HG03457 (cell line): ENCODE results near the gene PIAS1.

ENCODE experiments used
- ATAC-seq: cut with Tn5 transposase; IDR thresholded peaks from one replicate; pipeline ENCODE4 v1.9.1; 2021; ENCODE audit warnings: moderate number of reproducible peaks; ENCODE audit not compliant: unreplicated experiment

The PIAS1 gene

GRCh38 chr15:68062214-68062613 lies 8.1 kb downstream of the PIAS1 start:
- ATAC-seq: no peak

GRCh38 chr15:68062946-68063465 lies 8.9 kb downstream of the PIAS1 start:
- ATAC-seq: no peak

- no peak for ATAC-seq
Observed at GRCh38 chr15:68063606-68064005, 9.5 kb downstream of the PIAS1 start.

- no peak for ATAC-seq
Observed at GRCh38 chr15:68073576-68074288, 19.6 kb downstream of the PIAS1 start.

GRCh38 chr15:68075764-68076385 lies 21.8 kb downstream of the PIAS1 start:
- ATAC-seq: no peak

GRCh38 chr15:68078365-68078764 lies 24.2 kb downstream of the PIAS1 start:
- ATAC-seq: no peak

GRCh38 chr15:68080334-68080733 lies 26.2 kb downstream of the PIAS1 start:
- ATAC-seq: no peak

GRCh38 chr15:68080783-68081182 lies 26.7 kb downstream of the PIAS1 start:
- no peak for ATAC-seq

- no peak for ATAC-seq
Observed at GRCh38 chr15:68081869-68082505, 27.9 kb downstream of the PIAS1 start.

GRCh38 chr15:68082735-68083134 lies 28.6 kb downstream of the PIAS1 start:
- no peak for ATAC-seq

GRCh38 chr15:68083463-68083862 lies 29.3 kb downstream of the PIAS1 start:
- ATAC-seq: no peak

- ATAC-seq: no peak
Observed at GRCh38 chr15:68085052-68085451, 30.9 kb downstream of the PIAS1 start.

GRCh38 chr15:68091743-68092142 lies 37.6 kb downstream of the PIAS1 start:
- no peak for ATAC-seq

- no peak for ATAC-seq
Observed at GRCh38 chr15:68096099-68096498, 42.0 kb downstream of the PIAS1 start.

GRCh38 chr15:68097029-68097428 lies 42.9 kb downstream of the PIAS1 start:
- no peak for ATAC-seq

GRCh38 chr15:68098465-68098864 lies 44.4 kb downstream of the PIAS1 start:
- ATAC-seq: no peak

- no peak for ATAC-seq
Observed at GRCh38 chr15:68100194-68100593, 46.1 kb downstream of the PIAS1 start.

GRCh38 chr15:68103603-68104002 lies 49.5 kb downstream of the PIAS1 start:
- ATAC-seq: no peak

GRCh38 chr15:68106656-68107055 lies 52.5 kb downstream of the PIAS1 start:
- ATAC-seq: no peak

GRCh38 chr15:68107142-68107541 lies 53.0 kb downstream of the PIAS1 start:
- ATAC-seq: no peak

- no peak for ATAC-seq
Observed at GRCh38 chr15:68112706-68113105, 58.6 kb downstream of the PIAS1 start.

GRCh38 chr15:68113273-68113672 lies 59.2 kb downstream of the PIAS1 start:
- no peak for ATAC-seq
